HG03159 (cell line): ENCODE measurements around the gene ZNF100.
"Not testable (repeated sequence)": the region's sequence is repeated elsewhere in the genome, so short reads cannot be mapped to it uniquely, and the experiment has no call there.

Experiments used
- ATAC-seq: cut with Tn5 transposase; IDR thresholded peaks from one replicate; pipeline ENCODE4 v1.9.1; 2021; ENCODE audit warnings: mild to moderate bottlenecking, moderate library complexity; ENCODE audit not compliant: unreplicated experiment

The ZNF100 gene

GRCh38 chr19:21705393-21705792 is 62.0 kb downstream of the ZNF100 start:
- no peak for ATAC-seq

DNA sequence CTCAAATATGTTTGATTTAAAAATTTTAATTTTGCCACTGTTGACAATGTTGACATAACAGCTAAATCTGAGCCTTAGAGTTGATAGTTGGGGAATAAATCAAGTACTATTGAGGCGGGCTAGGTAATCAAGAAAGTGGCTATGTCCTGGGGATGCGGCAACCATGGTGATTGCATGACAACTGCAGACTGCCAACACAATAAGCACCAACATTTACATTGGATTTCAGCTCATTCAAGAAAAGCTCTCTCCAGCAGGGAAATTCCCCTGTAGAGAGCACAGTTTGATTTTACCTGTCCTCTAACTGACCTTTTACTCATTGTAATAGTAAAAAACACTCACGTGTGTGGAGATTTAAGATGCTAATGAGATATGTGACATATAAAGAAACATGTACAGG is 63.1 kb downstream of the ZNF100 start:
- no peak for ATAC-seq

- no peak for ATAC-seq
These were observed 68.2 kb downstream of the ZNF100 start for GRCh38 chr19:21699197-21699596.

GRCh38 chr19:21698215-21698614 is 69.2 kb downstream of the ZNF100 start:
- no peak for ATAC-seq

GRCh38 chr19:21697698-21698097 is 69.7 kb downstream of the ZNF100 start:
- ATAC-seq: no peak

DNA sequence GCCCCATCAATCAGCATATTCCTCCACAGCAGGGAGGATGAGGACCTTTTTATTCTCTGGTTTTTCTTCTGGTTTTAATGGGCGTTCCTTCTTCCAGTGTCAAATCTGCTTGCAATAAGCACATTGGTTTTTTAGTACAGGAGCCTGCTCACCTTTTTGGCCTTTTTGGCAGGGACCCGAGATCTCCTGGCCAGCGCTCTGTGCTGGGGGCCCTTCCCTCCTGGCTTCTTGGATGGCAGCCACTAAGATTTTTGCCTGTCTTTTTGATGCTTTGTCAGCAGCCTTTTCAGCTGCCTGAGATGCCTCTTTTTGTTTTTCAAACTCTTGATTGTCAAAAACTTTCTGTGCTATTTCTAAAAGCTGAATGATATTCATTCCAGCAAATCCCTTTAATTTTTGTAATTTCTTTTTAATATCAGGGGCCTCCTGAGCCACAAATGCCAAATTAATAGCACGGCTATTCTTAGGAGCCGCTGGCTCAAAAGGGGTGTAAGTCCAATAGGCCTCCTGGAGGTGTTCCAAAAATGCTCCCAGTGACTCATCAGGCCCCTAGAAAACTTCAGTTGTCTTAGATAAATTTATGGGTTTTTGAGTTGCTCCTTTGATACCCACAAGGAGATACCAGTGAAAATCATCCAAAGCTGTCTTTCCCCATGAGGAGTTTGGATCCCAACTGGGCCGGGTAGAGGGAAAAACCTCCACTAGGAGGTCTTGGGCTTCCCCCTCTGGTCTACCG is 73.0 kb downstream of the ZNF100 start:
- ATAC-seq: no peak

GRCh38 chr19:21693399-21693798 is 74.0 kb downstream of the ZNF100 start:
- ATAC-seq: no peak

GRCh38 chr19:21691661-21692060 is 75.7 kb downstream of the ZNF100 start:
- ATAC-seq: no peak

DNA sequence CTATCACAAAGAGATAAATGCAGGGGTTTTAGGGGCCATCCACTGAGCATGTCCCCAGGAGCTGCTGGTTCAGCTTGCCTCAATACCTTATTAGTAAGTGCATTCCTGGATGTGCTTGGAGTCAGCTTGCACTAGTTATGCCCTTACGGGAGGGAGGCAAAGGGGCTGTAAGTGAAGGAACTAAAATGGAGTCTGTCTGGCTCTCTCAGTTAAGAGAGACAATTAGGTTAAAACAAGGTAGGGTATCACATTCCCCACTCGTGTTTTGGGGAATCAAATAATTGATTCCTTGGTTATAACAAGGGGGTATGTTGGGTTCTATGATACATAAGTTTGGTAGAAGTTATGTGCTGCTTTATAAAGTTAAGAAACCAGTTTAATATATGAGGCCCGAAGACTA is 78.9 kb downstream of the ZNF100 start:
- ATAC-seq: no peak

GRCh38 chr19:21680671-21681070 is 86.7 kb downstream of the ZNF100 start:
- ATAC-seq: no peak

GRCh38 chr19:21680026-21680425 is 87.4 kb downstream of the ZNF100 start:
- no peak for ATAC-seq

DNA sequence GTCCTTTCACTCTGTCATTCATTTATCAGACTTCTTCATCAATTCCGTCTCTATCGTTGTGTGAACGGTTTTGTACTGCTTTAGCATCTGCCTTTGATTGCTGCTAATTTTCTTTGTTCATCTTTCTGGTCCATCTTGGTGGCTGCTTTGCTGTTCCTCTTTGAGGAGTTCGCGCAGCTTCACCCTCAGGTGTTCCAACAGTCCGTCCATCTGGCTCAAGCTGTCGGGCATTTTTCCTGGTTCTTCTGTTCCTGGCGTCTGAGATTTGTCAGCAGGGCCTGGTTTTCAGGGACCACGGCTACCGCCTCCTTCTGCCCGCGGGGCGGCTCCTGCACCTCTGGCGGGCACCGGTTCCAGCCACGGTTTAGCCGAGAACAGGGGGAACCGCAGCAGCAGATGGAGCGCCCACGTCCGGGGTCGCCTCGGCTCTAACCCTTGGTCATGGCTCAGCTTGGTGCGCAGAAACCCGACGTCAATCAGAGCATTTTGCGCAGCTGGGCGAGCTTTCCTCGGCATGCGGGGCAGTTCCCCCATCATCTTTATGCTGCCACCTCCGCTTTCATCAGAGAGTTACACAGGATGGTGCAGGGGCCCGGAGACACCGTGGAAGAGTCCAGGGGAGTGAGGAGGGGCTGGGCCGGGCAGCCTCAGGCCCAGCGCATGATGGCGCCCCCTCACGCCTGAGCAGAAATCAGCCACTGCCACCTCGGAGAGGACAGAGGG is 89.5 kb downstream of the ZNF100 start:
- no peak for ATAC-seq

DNA sequence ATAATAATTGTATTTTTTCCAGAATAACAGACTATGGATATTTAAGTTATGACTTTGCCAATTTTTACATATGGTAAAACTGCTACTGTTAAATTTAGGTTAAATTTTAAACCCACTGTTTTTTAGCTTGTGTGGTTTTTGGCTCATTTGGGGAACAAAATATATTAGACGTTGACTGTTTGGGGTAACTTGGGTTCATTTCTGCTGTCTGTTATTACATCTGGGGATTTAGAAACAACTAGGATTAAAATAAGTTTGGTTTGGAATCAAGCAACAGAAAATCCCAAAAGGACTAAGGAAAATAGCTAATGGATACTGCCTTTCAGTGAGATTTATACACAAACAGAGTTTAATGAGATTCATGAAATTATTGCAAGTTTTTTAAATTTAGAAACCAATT is 92.9 kb downstream of the ZNF100 start:
- no peak for ATAC-seq

GRCh38 chr19:21673479-21673878 is 93.9 kb downstream of the ZNF100 start:
- not testable (repeated sequence) for ATAC-seq
